ENCODE measurements around the gene ROBO4.

Gene ROBO4

DNA sequence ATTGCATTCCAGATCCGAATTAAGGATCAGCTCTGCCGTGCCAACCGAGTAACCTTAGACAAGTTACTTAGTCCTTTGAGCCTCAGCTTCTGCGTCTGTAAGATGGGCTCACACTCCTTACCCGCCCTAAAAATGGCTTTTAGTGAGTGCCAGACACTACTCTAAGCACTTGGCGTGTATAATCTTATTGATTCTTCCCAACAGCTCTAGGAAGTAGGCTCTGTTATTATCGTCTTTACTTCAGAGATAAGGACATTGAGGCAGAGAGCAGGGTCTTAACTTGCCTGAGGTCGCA lies 54.1 kb downstream of the ROBO4 start:
- no peak for DNase-seq (ENCODE audit: low read depth in 2 of 3, low spot score in 2 of 3)

DNA sequence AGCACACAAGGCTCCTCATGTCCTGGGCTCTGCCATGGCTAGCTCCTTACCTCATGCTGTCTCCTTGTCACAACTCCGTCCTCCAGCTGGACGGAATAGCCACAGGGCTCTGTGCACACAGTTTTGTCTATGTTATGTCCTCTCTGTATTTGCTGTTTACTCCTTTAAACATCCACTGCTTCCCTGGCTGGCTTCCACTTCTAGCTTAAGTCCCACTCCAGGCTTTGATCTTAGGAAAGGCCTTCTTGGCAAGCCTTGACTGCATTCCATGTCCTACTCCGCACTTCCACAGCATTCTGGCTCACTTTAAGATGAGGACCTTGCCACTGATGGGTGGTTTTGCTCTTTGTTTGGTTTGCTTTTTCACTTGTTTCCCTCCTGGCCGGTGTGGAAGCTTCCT lies 55.4 kb downstream of the ROBO4 start:
- no peak for DNase-seq (ENCODE audit: low read depth in 2 of 3, low spot score in 2 of 3)

DNA sequence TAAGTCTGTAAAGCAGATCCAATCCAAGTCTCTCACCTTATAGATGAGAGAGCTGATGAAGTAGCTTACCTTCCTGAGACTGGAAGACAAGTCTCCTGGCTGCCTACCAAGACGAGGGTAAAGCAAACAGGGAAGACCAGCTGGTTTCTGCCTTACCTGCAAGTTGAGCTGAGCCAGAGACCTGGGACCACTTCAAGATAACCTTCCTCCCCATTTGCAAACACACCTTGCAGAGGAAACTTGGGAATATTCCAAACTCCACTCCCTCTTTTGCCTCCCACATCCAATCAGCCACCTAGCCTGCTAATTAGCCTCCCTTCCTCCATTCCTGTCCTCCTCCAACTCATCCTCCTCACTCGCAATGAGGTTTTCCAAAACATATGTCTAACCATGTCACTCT lies 55.8 kb downstream of the ROBO4 start:
- no peak for DNase-seq (ENCODE audit: low read depth in 2 of 3, low spot score in 2 of 3)

DNA sequence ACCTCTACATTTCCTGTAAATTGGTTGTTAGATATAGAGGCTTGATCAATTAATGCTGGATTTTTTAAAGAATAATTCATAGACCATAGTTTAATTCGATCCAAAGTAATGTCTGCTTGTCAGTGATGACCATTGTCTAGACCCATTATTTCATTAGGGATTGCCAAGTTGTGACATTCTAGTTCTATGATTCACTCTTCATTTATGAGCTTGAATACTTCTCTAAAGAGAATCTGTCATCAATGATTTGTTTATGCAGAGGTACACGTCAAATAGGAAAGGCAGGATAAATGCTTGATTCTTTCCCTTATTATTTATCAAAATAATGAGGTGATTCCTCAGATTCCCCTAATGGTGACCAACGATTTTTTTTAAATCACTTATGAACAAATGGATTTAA lies 56.5 kb downstream of the ROBO4 start:
- no peak for DNase-seq (ENCODE audit: low read depth in 2 of 3, low spot score in 2 of 3)

DNA sequence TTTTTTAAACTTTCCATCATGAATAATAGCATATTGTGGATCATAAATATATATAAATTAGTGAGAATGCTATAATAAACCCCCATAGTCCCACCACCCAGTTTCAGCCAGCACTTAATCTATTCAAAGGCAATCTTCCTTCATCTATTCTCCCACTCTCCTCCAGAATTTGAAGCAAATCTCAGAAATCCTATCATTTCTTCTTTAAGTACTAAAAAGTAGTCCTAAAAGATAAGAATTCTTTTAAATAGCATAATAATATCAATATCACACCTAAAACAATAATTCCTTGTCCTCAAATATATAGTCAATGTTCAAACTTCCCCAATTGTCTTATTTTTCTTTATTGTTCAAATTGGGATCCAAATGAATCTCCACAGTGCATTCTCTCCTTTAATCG lies 57.0 kb downstream of the ROBO4 start:
- DNase-seq (ENCODE audit: low read depth in 2 of 3, low spot score in 2 of 3), result no peak

DNA sequence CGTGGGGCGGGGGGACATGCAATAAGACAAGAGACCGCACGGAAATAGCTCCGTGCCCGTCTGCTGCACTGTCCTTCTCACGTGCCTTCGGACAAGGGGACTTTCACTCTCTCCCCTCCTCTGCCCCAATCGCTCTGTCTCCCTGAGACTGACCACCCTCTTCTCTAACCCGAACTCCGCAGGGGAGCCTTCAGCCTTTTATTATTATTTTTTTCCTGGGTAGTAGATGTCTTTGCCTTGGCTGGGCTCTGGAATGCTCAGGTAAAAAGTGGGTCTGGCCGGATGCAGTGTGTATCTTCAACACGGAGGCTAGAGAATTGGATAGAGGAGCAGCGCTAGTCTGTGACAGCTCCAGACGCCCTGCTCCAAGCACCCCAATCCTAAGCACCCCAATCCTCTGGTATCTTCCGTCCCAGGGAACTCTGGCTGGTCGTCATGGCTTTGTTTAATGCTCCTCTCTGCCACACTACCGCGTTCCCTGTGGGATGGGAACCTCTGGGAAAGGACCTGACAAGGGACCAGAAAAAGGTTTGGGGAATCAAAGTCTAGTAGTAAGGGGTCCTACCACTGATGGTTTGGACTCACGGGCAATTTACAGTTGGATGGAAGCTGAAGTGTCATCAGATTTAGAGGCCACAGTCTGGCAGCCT lies 57.6 kb downstream of the ROBO4 start:
- DNase-seq (ENCODE audit: low read depth in 2 of 3, low spot score in 2 of 3), result no peak

DNA sequence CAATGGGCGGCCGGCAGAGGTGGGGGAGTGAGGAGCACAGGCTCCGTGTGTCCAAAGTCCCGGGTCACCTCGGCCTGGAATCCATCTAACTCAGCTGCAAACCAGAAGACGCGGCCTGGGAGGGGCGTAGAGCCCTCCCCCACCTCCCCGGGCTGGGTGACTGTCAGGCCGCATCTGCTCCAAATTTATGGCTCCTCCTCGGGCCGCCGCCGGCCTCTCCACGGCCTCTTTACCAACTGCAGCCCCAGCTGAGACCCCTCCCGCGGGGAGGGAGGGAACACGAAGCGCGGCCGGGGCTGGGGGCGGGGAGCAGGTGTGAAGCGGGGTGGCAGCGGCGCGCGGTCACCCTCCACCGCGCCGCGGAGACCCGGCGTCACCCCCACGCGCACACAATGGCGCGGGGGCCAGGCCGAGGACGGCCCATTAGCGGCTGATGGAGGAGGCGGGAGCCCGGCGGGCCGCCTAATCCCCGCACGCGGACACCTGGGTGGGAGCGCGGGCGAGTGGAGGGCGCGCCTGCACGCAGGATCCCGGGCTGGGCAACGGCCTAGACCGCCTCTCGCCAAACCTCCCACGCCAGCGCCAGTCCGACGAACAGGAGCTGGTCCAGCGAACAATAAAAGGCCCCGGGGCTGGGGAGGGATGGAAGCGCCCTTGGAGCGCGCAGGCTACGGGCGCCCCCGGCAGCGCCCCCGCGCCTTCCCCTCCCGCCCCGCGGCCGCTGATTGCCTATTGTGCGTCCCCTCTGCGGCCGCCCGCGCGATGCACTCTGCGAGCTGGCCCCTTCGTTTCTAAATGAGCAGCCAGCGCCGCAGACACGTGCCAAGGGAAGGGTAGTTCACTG lies 58.3 kb downstream of the ROBO4 start:
- no peak for DNase-seq (ENCODE audit: low read depth in 2 of 3, low spot score in 2 of 3)

DNA sequence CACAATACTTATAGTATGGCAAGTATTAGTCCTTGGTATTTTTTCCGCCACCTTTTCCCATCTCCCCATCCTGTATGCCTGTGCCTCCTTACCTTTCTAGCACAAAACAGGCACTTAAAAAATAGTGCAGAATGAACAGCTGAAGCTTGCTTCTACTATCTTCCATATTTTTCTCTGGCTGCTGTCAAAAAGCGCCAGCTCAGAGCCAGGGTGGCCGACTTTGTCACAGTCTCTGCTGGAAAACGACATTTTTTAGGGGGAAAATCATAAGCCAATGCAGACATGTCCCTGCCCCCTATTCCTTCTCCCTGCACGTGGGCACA lies 58.9 kb downstream of the ROBO4 start:
- DNase-seq (ENCODE audit: low read depth in 2 of 3, low spot score in 2 of 3), result no peak

DNA sequence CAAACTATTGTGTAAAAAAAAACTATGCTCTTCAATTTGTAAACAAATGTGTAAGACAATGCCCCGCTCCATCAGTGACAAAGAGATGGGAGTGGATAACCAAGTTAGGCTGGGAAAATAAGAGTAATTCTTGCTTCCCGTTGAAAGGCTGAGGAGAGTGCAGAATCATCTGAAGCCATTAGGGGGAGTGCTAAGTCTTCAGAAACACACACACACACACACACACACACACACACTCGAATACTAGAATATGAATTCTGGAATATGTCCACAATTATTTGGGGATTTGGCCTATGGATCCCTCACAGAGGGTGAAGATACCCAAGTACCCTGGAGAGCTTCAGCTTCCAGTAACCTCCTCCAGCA lies 60.2 kb downstream of the ROBO4 start:
- DNase-seq (ENCODE audit: low read depth in 2 of 3, low spot score in 2 of 3), result no peak

DNA sequence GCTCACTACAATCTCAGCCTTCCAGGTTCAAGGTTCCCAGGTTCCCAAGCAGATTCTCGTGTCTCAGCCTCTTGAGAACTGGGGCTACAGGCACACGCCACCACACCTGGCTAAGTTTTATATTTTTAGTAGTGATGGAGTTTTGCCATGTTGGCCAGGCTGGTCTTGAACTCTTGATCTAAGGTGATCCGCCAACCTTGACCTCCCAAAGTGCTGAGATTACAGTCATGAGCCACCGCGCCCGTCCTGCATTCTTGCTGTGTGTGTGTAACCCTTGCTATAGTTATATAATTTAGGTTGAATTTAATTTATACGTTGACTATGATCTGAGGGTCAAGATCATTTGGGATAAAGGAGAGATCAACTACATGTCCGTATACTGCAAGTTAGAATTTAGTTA lies 61.7 kb downstream of the ROBO4 start:
- no peak for DNase-seq (ENCODE audit: low read depth in 2 of 3, low spot score in 2 of 3)

DNA sequence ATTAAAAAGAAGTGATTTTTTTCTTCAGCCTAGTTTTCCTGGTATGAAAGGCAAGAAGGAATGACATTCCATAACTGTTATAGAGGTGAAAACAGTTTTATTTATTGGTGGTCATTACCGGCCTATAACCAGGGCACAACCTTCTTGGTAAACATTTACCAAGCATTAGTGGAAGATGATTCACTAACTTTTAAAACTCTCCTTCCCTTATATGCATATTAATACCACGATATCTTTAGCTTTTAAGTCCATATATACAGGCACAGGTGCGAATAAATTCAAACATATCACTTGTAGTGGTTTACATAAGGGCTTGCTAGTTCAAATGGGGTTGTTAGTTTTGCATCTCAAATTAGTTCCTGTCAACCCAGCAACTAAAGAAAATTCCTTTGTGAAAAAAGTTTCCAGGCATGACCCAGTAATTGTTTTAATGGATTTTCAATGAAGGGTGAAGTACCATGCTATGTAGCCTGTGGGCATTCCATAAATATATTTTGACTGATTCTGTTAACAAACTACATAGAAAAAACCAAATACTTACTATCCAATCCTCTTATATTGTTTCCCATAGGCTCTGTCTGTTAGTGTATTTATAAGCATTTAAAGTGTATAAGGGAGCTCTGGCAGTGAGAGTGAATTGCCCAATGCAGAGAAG lies 63.0 kb downstream of the ROBO4 start:
- DNase-seq (ENCODE audit: low read depth in 2 of 3, low spot score in 2 of 3), result no peak

All from activated CD8-positive, alpha-beta memory T cell treated with anti-CD3 and anti-CD28 coated beads for 48 hours (primary cell).